ENCODE measurements around the gene GAD1.

GAD1 gene

DNA sequence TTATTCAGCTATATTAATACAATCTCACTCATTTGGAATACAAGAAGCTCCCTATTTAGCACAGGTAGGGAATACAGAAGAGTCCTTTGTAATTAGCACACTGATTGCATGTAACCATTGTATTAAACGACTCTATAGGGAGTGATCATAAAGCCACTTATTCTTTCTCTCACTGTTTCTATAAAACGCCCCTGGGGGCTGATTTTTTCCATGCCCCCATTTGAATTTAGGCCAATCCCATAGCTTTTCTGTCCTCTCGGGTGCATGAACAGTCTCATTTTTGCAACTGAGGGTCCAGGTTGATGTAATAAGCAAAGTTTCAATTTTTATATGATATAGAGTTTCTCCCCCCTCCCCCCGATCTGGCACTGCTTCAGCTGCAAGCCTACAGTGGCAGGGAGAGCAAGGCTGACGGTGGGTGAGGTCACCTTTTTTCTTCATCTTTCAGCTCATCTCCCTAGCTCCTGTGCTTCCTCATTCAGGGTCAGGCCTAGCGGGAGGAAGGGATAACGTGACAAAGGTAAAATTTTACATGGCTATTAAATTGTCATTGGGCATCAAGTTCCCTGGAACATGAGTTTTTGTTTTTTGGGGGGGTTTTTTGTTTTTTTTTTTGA, 45.7 kb downstream of the GAD1 start:
- DNase-seq (ENCODE audit: low spot score), result no peak
- no peak for TF ChIP-seq CTCF (IDR thresholded peaks at IDR 0.05)
- no peak overlapping the region for H3K27ac ChIP-seq
- H3K4me3 ChIP-seq, result no peak overlapping the region

DNA sequence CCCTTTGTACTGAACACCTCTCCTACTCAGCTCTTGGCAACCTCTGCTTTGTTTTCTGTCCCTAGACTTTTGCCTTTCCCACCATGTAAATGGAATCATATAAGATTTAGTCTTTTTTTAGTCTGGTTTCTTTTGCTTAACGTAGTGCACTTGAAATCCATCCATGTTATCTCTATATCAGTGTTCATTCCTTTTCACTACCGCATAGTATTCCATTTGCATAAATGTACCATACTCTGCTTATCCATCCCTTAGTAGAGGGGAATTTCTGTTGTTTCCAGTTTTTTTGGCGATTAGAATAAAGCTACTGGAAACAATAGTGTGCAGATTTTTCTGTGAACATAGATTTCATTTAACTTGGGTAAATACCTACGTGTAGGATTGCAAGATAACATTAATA, 46.4 kb downstream of the GAD1 start:
- no peak overlapping the region for H3K4me3 ChIP-seq
- TF ChIP-seq CTCF (IDR thresholded peaks at IDR 0.05), result no peak

GRCh38 chr2:170869036-170869435, 52.3 kb downstream of the GAD1 start:
- no peak overlapping the region for H3K27ac ChIP-seq
- H3K4me3 ChIP-seq, result no peak overlapping the region
- no peak for TF ChIP-seq CTCF (IDR thresholded peaks at IDR 0.05)
- DNase-seq (ENCODE audit: low spot score), result no peak

More for the DNA sequence above, 46.4 kb downstream of the GAD1 start:
- no peak overlapping the region for H3K27ac ChIP-seq
- no peak for DNase-seq (ENCODE audit: low spot score)

GRCh38 chr2:170869461-170869860, 52.8 kb downstream of the GAD1 start:
- no peak overlapping the region for H3K27ac ChIP-seq
- DNase-seq (ENCODE audit: low spot score), result no peak
- no peak for TF ChIP-seq CTCF (IDR thresholded peaks at IDR 0.05)
- H3K4me3 ChIP-seq, result no peak overlapping the region

GRCh38 chr2:170873035-170873692, 56.5 kb downstream of the GAD1 start:
- no peak for DNase-seq (ENCODE audit: low spot score)
- no peak overlapping the region for H3K27ac ChIP-seq
- TF ChIP-seq CTCF (IDR thresholded peaks at IDR 0.05), result peak; percentile 77
- H3K4me3 ChIP-seq, result no peak overlapping the region

DNA sequence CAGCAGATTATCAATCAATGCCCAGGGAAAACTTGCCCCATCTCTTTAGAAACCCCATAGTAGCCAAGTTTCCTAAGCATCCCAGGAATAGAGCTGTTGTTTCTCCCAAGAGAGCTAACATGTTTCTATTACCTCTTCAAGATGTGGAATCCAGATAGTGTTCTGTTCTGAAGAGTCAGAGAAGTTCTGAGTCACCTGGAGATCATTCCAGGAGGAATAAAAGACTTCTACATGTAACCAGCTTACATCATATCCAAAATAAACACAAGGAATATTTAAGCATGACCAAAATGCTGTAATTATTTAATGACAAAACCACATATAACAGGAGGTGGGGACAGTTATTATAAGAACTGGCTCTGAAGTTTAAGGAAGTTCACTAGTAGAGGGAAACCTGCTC, 61.4 kb downstream of the GAD1 start:
- no peak for TF ChIP-seq CTCF (IDR thresholded peaks at IDR 0.05)
- no peak overlapping the region for H3K27ac ChIP-seq
- no peak for DNase-seq (ENCODE audit: low spot score)
- no peak overlapping the region for H3K4me3 ChIP-seq

DNA sequence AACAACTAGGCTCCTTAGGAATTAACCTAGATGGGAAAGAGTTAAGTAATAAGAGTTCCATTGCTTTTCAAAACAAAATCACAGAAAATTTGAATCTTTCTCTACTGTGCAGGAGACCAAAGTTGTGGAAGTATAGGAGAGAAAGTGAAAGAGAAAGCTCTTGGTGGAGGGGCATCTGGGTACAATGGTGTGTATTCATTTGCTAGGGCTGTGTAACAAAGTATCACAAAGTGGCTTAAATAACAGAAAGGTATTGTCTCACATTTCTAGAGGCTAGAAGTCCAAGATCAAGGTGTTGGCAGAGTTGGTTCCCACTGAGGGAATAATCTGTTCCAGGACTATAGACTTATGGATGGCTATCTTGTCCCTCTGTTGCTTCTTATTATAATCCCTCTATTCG, 61.8 kb downstream of the GAD1 start:
- no peak overlapping the region for H3K4me3 ChIP-seq
- no peak for DNase-seq (ENCODE audit: low spot score)
- no peak overlapping the region for H3K27ac ChIP-seq
- no peak for TF ChIP-seq CTCF (IDR thresholded peaks at IDR 0.05)

Data from coronary artery (tissue), 2 donors.